OCI-LY1 (cell line): ENCODE measurements around the gene ADAMTS17.

ENCODE experiments used
- H2AFZ ChIP-seq: fragments of 200-600 bp; sonication (generic), shearing (Covaris generic); 2 replicates; pipeline ENCODE4 v1.6.0; 2014; ENCODE audit warnings: antibody characterized with exemption, mild to moderate bottlenecking, low read length
- H3F3A ChIP-seq: fragments of 200-600 bp; sonication (generic), shearing (Covaris generic); 2 replicates; pipeline ENCODE4 v1.6.0; 2014; ENCODE audit warnings: mild to moderate bottlenecking, antibody characterized with exemption, low read length, moderate library complexity; ENCODE audit not compliant: insufficient read depth
- H3K27ac ChIP-seq: fragments of 200-600 bp; sonication (generic); 2 replicates; pipeline ENCODE4 v1.5.1; 2014; ENCODE audit warnings: low read length, mixed run types, mild to moderate bottlenecking, low read depth; ENCODE audit not compliant: poor library complexity, severe bottlenecking
- H3K27me3 ChIP-seq: fragments of 200-600 bp; sonication (generic); 2 replicates; pipeline ENCODE4 v1.6.0; 2014; ENCODE audit warnings: antibody characterized with exemption, mild to moderate bottlenecking, low read length, moderate library complexity; ENCODE audit not compliant: insufficient read depth
- H3K36me3 ChIP-seq: fragments of 200-600 bp; sonication (generic); 2 replicates; pipeline ENCODE4 v1.6.1; 2014; ENCODE audit warnings: mild to moderate bottlenecking, antibody characterized with exemption, low read length, moderate library complexity, mixed read lengths; ENCODE audit not compliant: insufficient read depth
- H3K4me1 ChIP-seq: fragments of 200-600 bp; sonication (generic); 2 replicates; pipeline ENCODE4 v1.5.1; 2014; ENCODE audit warnings: mild to moderate bottlenecking, low read length, moderate library complexity; ENCODE audit not compliant: insufficient read depth, severe bottlenecking
- H3K4me2 ChIP-seq: fragments of 200-600 bp; sonication (generic), shearing (Covaris generic); 2 replicates; pipeline ENCODE4 v1.6.1; 2014; ENCODE audit warnings: low read length
- H3K4me3 ChIP-seq: fragments of 200-600 bp; sonication (generic); 2 replicates; pipeline ENCODE4 v1.5.1; 2014; ENCODE audit warnings: low read length, low read depth, mild to moderate bottlenecking, mixed read lengths; ENCODE audit not compliant: poor library complexity, severe bottlenecking
- H3K79me2 ChIP-seq: fragments of 200-600 bp; shearing (Covaris generic); 2 replicates; pipeline ENCODE4 v1.6.1; 2016; ENCODE audit warnings: mixed run types, low read length, mixed read lengths; ENCODE audit not compliant: insufficient read depth
- H3K9ac ChIP-seq: fragments of 200-600 bp; sonication (generic), shearing (Covaris generic); 2 replicates; pipeline ENCODE4 v1.6.1; 2014; ENCODE audit warnings: mild to moderate bottlenecking, low read length, mixed read lengths
- H3K9me2 ChIP-seq: fragments of 200-600 bp; sonication (generic), shearing (Covaris generic); 2 replicates; pipeline ENCODE4 v1.6.1; 2014; ENCODE audit warnings: low read depth, mild to moderate bottlenecking, low read length, mixed read lengths
- H3K9me3 ChIP-seq: fragments of 200-600 bp; shearing (Covaris generic); 2 replicates; pipeline ENCODE4 v1.6.1; 2014; ENCODE audit warnings: low read length, mixed read lengths
- H4K20me1 ChIP-seq: fragments of 200-600 bp; sonication (generic), shearing (Covaris generic); 2 replicates; pipeline ENCODE4 v1.6.0; 2016; ENCODE audit warnings: mild to moderate bottlenecking, low read length; ENCODE audit not compliant: insufficient read depth
- CTCF ChIP-seq: fragments of 200-600 bp; sonication (generic), shearing (Covaris generic); IDR thresholded peaks from 2 replicates; pipeline ENCODE4 v1.5.1; 2017; ENCODE audit warnings: mild to moderate bottlenecking, antibody characterized with exemption, low read length, moderate library complexity, mixed read lengths
- EZH2 ChIP-seq: fragments of 200-600 bp; sonication (generic), shearing (Covaris generic); IDR thresholded peaks from 2 replicates; pipeline ENCODE4 v1.8.0; 2017; ENCODE audit warnings: borderline replicate concordance, mixed run types, mild to moderate bottlenecking, antibody characterized with exemption, low read length, moderate library complexity, mixed read lengths

Gene ADAMTS17

GRCh38 chr15:99961011-99961441, 380.7 kb downstream of the ADAMTS17 start:
- Histone ChIP-seq H4K20me1 (no peaks in the 10 kb centered on the region), H3K4me3 (no peak overlapping the region)
- TF ChIP-seq CTCF = no peak; the same call in 1 of the 2 replicates
- TF ChIP-seq EZH2 = no peak

GRCh38 chr15:99959326-99959725, 382.4 kb downstream of the ADAMTS17 start:
- no peak overlapping the region for H2AFZ ChIP-seq
- H3K9me2 ChIP-seq = no peaks in the 10 kb centered on the region
- no peaks in the 10 kb centered on the region for H4K20me1 ChIP-seq
- no peaks in the 10 kb centered on the region for H3K79me2 ChIP-seq
- no peak overlapping the region for H3K9ac ChIP-seq
- H3K27ac ChIP-seq = no peak overlapping the region
- no peaks in the 10 kb centered on the region for H3K36me3 ChIP-seq
- no peaks in the 10 kb centered on the region for H3K9me3 ChIP-seq
- no peak overlapping the region for H3K4me3 ChIP-seq
- no peaks in the 10 kb centered on the region for H3K27me3 ChIP-seq
- TF ChIP-seq CTCF (no peak), EZH2 (no peak)
- no peak overlapping the region for H3K4me2 ChIP-seq
- H3K4me1 ChIP-seq = no peaks in the 10 kb centered on the region
- no peaks in the 10 kb centered on the region for H3F3A ChIP-seq

More at GRCh38 chr15:99961011-99961441, 380.7 kb downstream of the ADAMTS17 start:
- no peaks in the 10 kb centered on the region for H3K79me2 ChIP-seq
- H3F3A ChIP-seq = no peaks in the 10 kb centered on the region
- no peaks in the 10 kb centered on the region for H3K36me3 ChIP-seq
- no peak overlapping the region for H3K4me2 ChIP-seq
- H3K9me2 ChIP-seq = no peaks in the 10 kb centered on the region
- no peak overlapping the region for H2AFZ ChIP-seq
- no peak overlapping the region for H3K27ac ChIP-seq
- H3K4me1 ChIP-seq = no peaks in the 10 kb centered on the region
- H3K9me3 ChIP-seq = no peaks in the 10 kb centered on the region
- no peaks in the 10 kb centered on the region for H3K27me3 ChIP-seq
- H3K9ac ChIP-seq = no peak overlapping the region

- Histone ChIP-seq H3K27me3 (no peaks in the 10 kb centered on the region), H3K27ac (no peak overlapping the region), H3F3A (no peaks in the 10 kb centered on the region), H3K4me1 (no peaks in the 10 kb centered on the region), H4K20me1 (no peaks in the 10 kb centered on the region), H3K9me2 (no peaks in the 10 kb centered on the region), H2AFZ (no peak overlapping the region), H3K4me3 (no peak overlapping the region), H3K79me2 (no peaks in the 10 kb centered on the region), H3K36me3 (no peaks in the 10 kb centered on the region), H3K9me3 (no peaks in the 10 kb centered on the region), H3K4me2 (no peak overlapping the region), H3K9ac (no peak overlapping the region)
- TF ChIP-seq EZH2 (no peak), CTCF (no peak)
Measured at GRCh38 chr15:99958426-99959097, 383.2 kb downstream of the ADAMTS17 start.
